GM19397 (cell line): ENCODE measurements around the gene ANKRD1.

Experiments used
- ATAC-seq: cut with Tn5 transposase; IDR thresholded peaks from one replicate; pipeline ENCODE4 v1.9.1; 2021; ENCODE audit warnings: mild to moderate bottlenecking, moderate library complexity; ENCODE audit not compliant: unreplicated experiment

ANKRD1 gene

GRCh38 chr10:90862908-90863514 lies 57.9 kb downstream of the ANKRD1 start:
- no peak for ATAC-seq
